ENCODE results near the gene RDM1.

RDM1 gene

GRCh38 chr17:35892091-35893035 is 38.2 kb downstream of the RDM1 start:
- TF ChIP-seq TCF12 (IDR thresholded peaks at IDR 0.05; ENCODE audit: low read depth) (no peak), FOXM1 (IDR thresholded peaks at IDR 0.05; ENCODE audit: borderline replicate concordance, low read depth) (no peak), RAD21 (IDR thresholded peaks at IDR 0.05; ENCODE audit: low read depth) (no peak), USF1 (IDR thresholded peaks at IDR 0.05) (no peak), TEAD4 (IDR thresholded peaks at IDR 0.05) (no peak), EGR1 (IDR thresholded peaks at IDR 0.05) (no peak), ZBTB7A (IDR thresholded peaks at IDR 0.05; ENCODE audit: low read depth) (no peak), CEBPB (IDR thresholded peaks at IDR 0.05) (no peak), CREB1 (IDR thresholded peaks at IDR 0.05; ENCODE audit: low read depth) (no peak), MAX (IDR thresholded peaks at IDR 0.05) (no peak), EP300 (IDR thresholded peaks at IDR 0.05; ENCODE audit: borderline replicate concordance) (no peak), NFIC (IDR thresholded peaks at IDR 0.05) (no peak), TAF1 (IDR thresholded peaks at IDR 0.05; ENCODE audit: low read depth) (no peak), YY1 (IDR thresholded peaks at IDR 0.05; ENCODE audit: low read depth) (no peak), REST (IDR thresholded peaks at IDR 0.05; ENCODE audit: low read depth) (no peak)

GRCh38 chr17:35891269-35891668 is 39.3 kb downstream of the RDM1 start:
- TF ChIP-seq EP300 (IDR thresholded peaks at IDR 0.05; ENCODE audit: borderline replicate concordance) (no peak), NFIC (IDR thresholded peaks at IDR 0.05) (no peak), TAF1 (IDR thresholded peaks at IDR 0.05; ENCODE audit: low read depth) (no peak), MAX (IDR thresholded peaks at IDR 0.05) (no peak), FOXM1 (IDR thresholded peaks at IDR 0.05; ENCODE audit: borderline replicate concordance, low read depth) (no peak), CEBPB (IDR thresholded peaks at IDR 0.05) (no peak), REST (IDR thresholded peaks at IDR 0.05; ENCODE audit: low read depth) (no peak), CREB1 (IDR thresholded peaks at IDR 0.05; ENCODE audit: low read depth) (no peak)

GRCh38 chr17:35890774-35891155 is 39.8 kb downstream of the RDM1 start:
- TF ChIP-seq NFIC (IDR thresholded peaks at IDR 0.05) (no peak), MAX (IDR thresholded peaks at IDR 0.05) (no peak), EGR1 (IDR thresholded peaks at IDR 0.05) (no peak), EP300 (IDR thresholded peaks at IDR 0.05; ENCODE audit: borderline replicate concordance) (no peak), RAD21 (IDR thresholded peaks at IDR 0.05; ENCODE audit: low read depth) (no peak), YY1 (IDR thresholded peaks at IDR 0.05; ENCODE audit: low read depth) (no peak), FOXM1 (IDR thresholded peaks at IDR 0.05; ENCODE audit: borderline replicate concordance, low read depth) (no peak), TCF12 (IDR thresholded peaks at IDR 0.05; ENCODE audit: low read depth) (no peak), ZBTB7A (IDR thresholded peaks at IDR 0.05; ENCODE audit: low read depth) (no peak), REST (IDR thresholded peaks at IDR 0.05; ENCODE audit: low read depth) (no peak), CREB1 (IDR thresholded peaks at IDR 0.05; ENCODE audit: low read depth) (no peak), CEBPB (IDR thresholded peaks at IDR 0.05) (no peak), TEAD4 (IDR thresholded peaks at IDR 0.05) (no peak), USF1 (IDR thresholded peaks at IDR 0.05) (no peak), TAF1 (IDR thresholded peaks at IDR 0.05; ENCODE audit: low read depth) (no peak)

Measured in Ishikawa (cell line).